COLO829 (cell line): ENCODE measurements around the gene DOCK4.

Experiments used
- DNase-seq: peaks from one replicate; pipeline ENCODE4 v3.0.0; 2012; ENCODE audit warnings: low spot score

DOCK4 gene

GRCh38 chr7:112049555-112050249 lies 156.5 kb downstream of the DOCK4 start:
- DNase-seq = no peak

GRCh38 chr7:112047421-112047820 lies 158.8 kb downstream of the DOCK4 start:
- no peak for DNase-seq

- DNase-seq = no peak
Observed at GRCh38 chr7:112045222-112045621, 161.0 kb downstream of the DOCK4 start.

- no peak for DNase-seq
Observed at GRCh38 chr7:112042631-112043030, 163.6 kb downstream of the DOCK4 start.

GRCh38 chr7:112038353-112038752 lies 167.8 kb downstream of the DOCK4 start:
- DNase-seq = no peak

- DNase-seq = no peak
Observed at GRCh38 chr7:112036071-112036470, 170.1 kb downstream of the DOCK4 start.

- DNase-seq = no peak
Observed at GRCh38 chr7:112031689-112032088, 174.5 kb downstream of the DOCK4 start.

GRCh38 chr7:112025556-112025955 lies 180.6 kb downstream of the DOCK4 start:
- no peak for DNase-seq

GRCh38 chr7:112023786-112024185 lies 182.4 kb downstream of the DOCK4 start:
- DNase-seq = no peak

- no peak for DNase-seq
Observed at GRCh38 chr7:112023282-112023681, 182.9 kb downstream of the DOCK4 start.

- no peak for DNase-seq
Observed at GRCh38 chr7:112022128-112022527, 184.1 kb downstream of the DOCK4 start.

GRCh38 chr7:112021379-112022044 lies 184.7 kb downstream of the DOCK4 start:
- DNase-seq = no peak

- no peak for DNase-seq
Observed at GRCh38 chr7:112020800-112021199, 185.4 kb downstream of the DOCK4 start.

- no peak for DNase-seq
Observed at GRCh38 chr7:112019932-112020331, 186.3 kb downstream of the DOCK4 start.

- DNase-seq = no peak
Observed at GRCh38 chr7:112018305-112019030, 187.7 kb downstream of the DOCK4 start.

- no peak for DNase-seq
Observed at GRCh38 chr7:112015146-112015545, 191.1 kb downstream of the DOCK4 start.

- DNase-seq = no peak
Observed at GRCh38 chr7:112014347-112014746, 191.9 kb downstream of the DOCK4 start.

- no peak for DNase-seq
Observed at GRCh38 chr7:112013274-112013673, 192.9 kb downstream of the DOCK4 start.

GRCh38 chr7:112012242-112012641 lies 194.0 kb downstream of the DOCK4 start:
- no peak for DNase-seq

- DNase-seq = no peak
Observed at GRCh38 chr7:112010994-112011393, 195.2 kb downstream of the DOCK4 start.

- DNase-seq = no peak
Observed at GRCh38 chr7:112010109-112010508, 196.1 kb downstream of the DOCK4 start.

- DNase-seq = peak; percentile 67
Observed at GRCh38 chr7:112009081-112009480, 197.1 kb downstream of the DOCK4 start.

- DNase-seq = no peak
Observed at GRCh38 chr7:112007185-112007584, 199.0 kb downstream of the DOCK4 start.
